Measurements from ENCODE around the gene SNTG2. TPM values are rescaled to one million over a fixed set of nuclear protein-coding genes. Genes with fewer than 3 reads are reported as not detected.

Gene SNTG2
- total RNA-seq, 4 donors from 2014 or later: 0.99 to 3.9 (median 2.3) TPM

- no peaks in the 10 kb centered on the region for H3K4me1 ChIP-seq
- H3K4me3 ChIP-seq: no peak overlapping the region
- TF ChIP-seq POLR2AphosphoS5 (IDR thresholded peaks at IDR 0.05) (no peak), POLR2A (IDR thresholded peaks at IDR 0.05) (no peak), EP300 (IDR thresholded peaks at IDR 0.05) (no peak)
- no peaks in the 10 kb centered on the region for H3K36me3 ChIP-seq
- no peak overlapping the region for H3K27ac ChIP-seq
- no peaks in the 10 kb centered on the region for H3K27me3 ChIP-seq
- no peak for DNase-seq (ENCODE audit: low spot score in 2 of 2)
- H3K9me3 ChIP-seq: no peaks in the 10 kb centered on the region
- 93% methylated on average over 2 of the region's 2 CpGs for WGBS
Measured at GRCh38 chr2:1324884-1325283, 374.2 kb downstream of the SNTG2 start.

- WGBS: 80% methylated on average over 5 of the region's 5 CpGs
- no peak for DNase-seq (ENCODE audit: low spot score in 2 of 2)
- no peak overlapping the region for H3K27ac ChIP-seq
- no peaks in the 10 kb centered on the region for H3K9me3 ChIP-seq
- H3K4me3 ChIP-seq: no peak overlapping the region
- H3K27me3 ChIP-seq: no peaks in the 10 kb centered on the region
- TF ChIP-seq EP300 (IDR thresholded peaks at IDR 0.05) (no peak), CTCF (IDR thresholded peaks at IDR 0.05) (no peak), POLR2A (IDR thresholded peaks at IDR 0.05) (no peak), POLR2AphosphoS5 (IDR thresholded peaks at IDR 0.05) (no peak)
- no peaks in the 10 kb centered on the region for H3K36me3 ChIP-seq
- no peaks in the 10 kb centered on the region for H3K4me1 ChIP-seq
Measured at GRCh38 chr2:1328684-1329083, 378.0 kb downstream of the SNTG2 start.

- no peak for TF ChIP-seq POLR2A (IDR thresholded peaks at IDR 0.05)
- no peak for TF ChIP-seq POLR2AphosphoS5 (IDR thresholded peaks at IDR 0.05)
- no peak for TF ChIP-seq EP300 (IDR thresholded peaks at IDR 0.05)
- no peak for TF ChIP-seq CTCF (IDR thresholded peaks at IDR 0.05)
- Histone ChIP-seq H3K4me3 (no peak overlapping the region), H3K4me1 (no peaks in the 10 kb centered on the region), H3K9me3 (no peaks in the 10 kb centered on the region), H3K27ac (no peak overlapping the region), H3K27me3 (no peaks in the 10 kb centered on the region), H3K36me3 (no peaks in the 10 kb centered on the region)
- no peak for DNase-seq (ENCODE audit: low spot score in 2 of 2)
- 56% methylated on average over 6 of the region's 10 CpGs for WGBS
Measured at GRCh38 chr2:1339388-1340140, 388.9 kb downstream of the SNTG2 start.

- Histone ChIP-seq H3K27me3 (no peaks in the 10 kb centered on the region), H3K9me3 (no peaks in the 10 kb centered on the region), H3K4me1 (no peaks in the 10 kb centered on the region), H3K36me3 (no peaks in the 10 kb centered on the region), H3K4me3 (no peak overlapping the region), H3K27ac (no peak overlapping the region)
- no peak for DNase-seq (ENCODE audit: low spot score in 2 of 2)
- 58% methylated on average over 5 of the region's 5 CpGs for WGBS
- TF ChIP-seq POLR2A (IDR thresholded peaks at IDR 0.05): no peak
- no peak for TF ChIP-seq EP300 (IDR thresholded peaks at IDR 0.05)
- no peak for TF ChIP-seq CTCF (IDR thresholded peaks at IDR 0.05)
- TF ChIP-seq POLR2AphosphoS5 (IDR thresholded peaks at IDR 0.05): no peak
Measured at GRCh38 chr2:1340141-1340512, 389.5 kb downstream of the SNTG2 start.

- Histone ChIP-seq H3K36me3 (no peaks in the 10 kb centered on the region), H3K27ac (no peak overlapping the region), H3K27me3 (no peaks in the 10 kb centered on the region), H3K4me3 (no peak overlapping the region), H3K9me3 (no peaks in the 10 kb centered on the region), H3K4me1 (no peaks in the 10 kb centered on the region)
- no peak for TF ChIP-seq CTCF (IDR thresholded peaks at IDR 0.05)
- no peak for TF ChIP-seq POLR2A (IDR thresholded peaks at IDR 0.05)
- TF ChIP-seq EP300 (IDR thresholded peaks at IDR 0.05): no peak
- no peak for TF ChIP-seq POLR2AphosphoS5 (IDR thresholded peaks at IDR 0.05)
- DNase-seq (ENCODE audit: low spot score in 2 of 2): no peak
- WGBS: 77% methylated on average over 4 of the region's 4 CpGs
Measured at GRCh38 chr2:1341404-1342120, 390.9 kb downstream of the SNTG2 start.
